Gastrocnemius medialis (tissue), 4 donors: Measurements from ENCODE around the gene SLC5A6.

Experiments used
- CTCF ChIP-seq, 5 experiments: fragments of 450-650 bp in 3 of 5; fragments of 200-600 bp in 2 of 5; sonication (generic) in 2 of 5; IDR thresholded peaks in 4 of 5; conservative IDR thresholded peaks in 1 of 5; 1 replicate in 4 of 5; 2 replicates in 1 of 5; pipeline ENCODE4 v1.5.1; 2016 to 2019; ENCODE audit warnings: antibody characterized with exemption in 5 of 5, mild to moderate bottlenecking in 3 of 5, moderate library complexity in 3 of 5
- POLR2A ChIP-seq, 2 donors: fragments of 450-650 bp; IDR thresholded peaks; one replicate each; pipeline ENCODE4 v1.6.1; 2017; ENCODE audit warnings: antibody characterized with exemption in 2 of 2, mild to moderate bottlenecking in 2 of 2, moderate library complexity in 2 of 2

DNA sequence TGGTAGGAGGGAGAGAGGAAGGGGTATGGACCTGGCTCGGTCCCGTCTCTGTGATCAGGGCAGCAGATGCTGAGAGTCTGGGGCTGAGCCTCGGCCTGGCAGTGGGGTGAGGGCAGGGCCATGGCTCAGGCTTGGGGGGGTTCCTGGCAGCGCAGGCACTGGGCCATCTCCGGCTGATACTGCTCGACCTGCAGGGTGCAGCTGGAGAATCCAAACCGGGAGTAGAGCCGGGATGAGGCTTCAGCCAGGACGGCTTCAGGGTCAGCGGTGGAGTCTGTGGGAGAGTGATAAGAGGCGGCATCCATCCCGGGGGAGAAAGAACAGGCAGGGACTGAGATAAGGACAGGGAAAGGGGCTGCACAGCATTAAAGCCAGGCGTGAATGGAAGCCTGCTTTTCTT is 43.1 kb upstream of the SLC5A6 start:
- TF ChIP-seq CTCF (IDR thresholded peaks at IDR 0.05 in 4 of 5, conservative IDR thresholded peaks at IDR 0.05 in 1 of 5) (no peak), POLR2A (IDR thresholded peaks at IDR 0.05) (no peak)
